Astrocyte (in vitro differentiated cells and primary cell): ENCODE measurements around the gene UBE2F.
"Not testable (repeated sequence)": the region's sequence is repeated elsewhere in the genome, so short reads cannot be mapped to it uniquely, and the experiment has no call there.

Source experiments
- EZH2 ChIP-seq: IDR thresholded peaks from 2 replicates; pipeline ENCODE4 v1.6.1; 2012; ENCODE audit warnings: mild to moderate bottlenecking, low read length, inconsistent platforms; ENCODE audit not compliant: insufficient read depth
- TF ChIP-seq, protein P1 (sequence below): IDR thresholded peaks from 2 replicates; pipeline ENCODE4 v1.5.1; 2011; ENCODE audit warnings: low read depth, mild to moderate bottlenecking, inconsistent platforms, low read length, moderate library complexity; ENCODE audit not compliant: insufficient read depth

DNA sequence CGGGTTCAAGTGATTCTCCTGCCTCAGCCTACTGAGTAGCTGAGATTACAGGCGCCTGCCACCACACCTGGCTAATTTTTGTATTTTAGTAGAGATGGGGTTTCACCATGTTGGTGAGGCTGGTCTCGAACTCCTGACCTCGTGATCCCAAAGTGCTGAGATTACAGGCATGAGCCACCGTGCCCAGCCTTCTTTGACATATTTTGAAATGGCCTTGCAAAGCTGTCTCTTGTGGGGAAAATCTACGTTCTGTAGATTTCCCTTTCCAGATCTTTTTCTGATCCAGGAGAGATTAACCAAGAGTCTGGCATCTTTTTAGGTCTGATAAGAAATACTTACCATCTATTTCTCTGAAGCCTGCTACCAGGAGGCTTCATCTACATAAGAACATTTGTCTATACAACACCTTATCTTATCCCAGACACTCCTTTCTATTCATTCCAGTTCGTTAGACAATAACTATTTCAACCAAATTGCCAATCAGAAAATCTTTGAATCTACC lies 3.3 kb upstream of the UBE2F start:
- TF ChIP-seq, protein P1, sequence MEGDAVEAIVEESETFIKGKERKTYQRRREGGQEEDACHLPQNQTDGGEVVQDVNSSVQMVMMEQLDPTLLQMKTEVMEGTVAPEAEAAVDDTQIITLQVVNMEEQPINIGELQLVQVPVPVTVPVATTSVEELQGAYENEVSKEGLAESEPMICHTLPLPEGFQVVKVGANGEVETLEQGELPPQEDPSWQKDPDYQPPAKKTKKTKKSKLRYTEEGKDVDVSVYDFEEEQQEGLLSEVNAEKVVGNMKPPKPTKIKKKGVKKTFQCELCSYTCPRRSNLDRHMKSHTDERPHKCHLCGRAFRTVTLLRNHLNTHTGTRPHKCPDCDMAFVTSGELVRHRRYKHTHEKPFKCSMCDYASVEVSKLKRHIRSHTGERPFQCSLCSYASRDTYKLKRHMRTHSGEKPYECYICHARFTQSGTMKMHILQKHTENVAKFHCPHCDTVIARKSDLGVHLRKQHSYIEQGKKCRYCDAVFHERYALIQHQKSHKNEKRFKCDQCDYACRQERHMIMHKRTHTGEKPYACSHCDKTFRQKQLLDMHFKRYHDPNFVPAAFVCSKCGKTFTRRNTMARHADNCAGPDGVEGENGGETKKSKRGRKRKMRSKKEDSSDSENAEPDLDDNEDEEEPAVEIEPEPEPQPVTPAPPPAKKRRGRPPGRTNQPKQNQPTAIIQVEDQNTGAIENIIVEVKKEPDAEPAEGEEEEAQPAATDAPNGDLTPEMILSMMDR, result not testable (repeated sequence)
- not testable (repeated sequence) for TF ChIP-seq EZH2
